Renal cortical epithelial cell (primary cell): ENCODE measurements around the gene CAMK2D. TPM values are rescaled to one million over a fixed set of nuclear protein-coding genes. Genes with fewer than 3 reads are reported as not detected.

Source experiments
- DNase-seq: peaks from one replicate; pipeline ENCODE4 v3.0.0-alpha.2; 2011; ENCODE audit warnings: low read depth
- total RNA-seq: library from RNA; depleted of rRNA; stranded (reverse); fragments of >200 nt; gene quantifications from 2 replicates; pipeline ENCODE4 v1.2.3, GENCODE V29; 2014

The CAMK2D gene
- total RNA-seq, 1 donor from 2014 or later = 50.1 TPM

GRCh38 chr4:113565702-113566012 lies 195.9 kb downstream of the CAMK2D start:
- DNase-seq = no peak

- no peak for DNase-seq
Observed at GRCh38 chr4:113564493-113564892, 197.0 kb downstream of the CAMK2D start.

GRCh38 chr4:113563691-113564378 lies 197.7 kb downstream of the CAMK2D start:
- DNase-seq = no peak

GRCh38 chr4:113561758-113562157 lies 199.8 kb downstream of the CAMK2D start:
- DNase-seq = no peak

- DNase-seq = no peak
Observed at GRCh38 chr4:113561092-113561491, 200.4 kb downstream of the CAMK2D start.

- DNase-seq = no peak
Observed at GRCh38 chr4:113560579-113560978, 201.0 kb downstream of the CAMK2D start.

- no peak for DNase-seq
Observed at GRCh38 chr4:113559947-113560346, 201.6 kb downstream of the CAMK2D start.

- DNase-seq = no peak
Observed at GRCh38 chr4:113556382-113557134, 205.0 kb downstream of the CAMK2D start.

- DNase-seq = no peak
Observed at GRCh38 chr4:113555868-113556267, 205.7 kb downstream of the CAMK2D start.

GRCh38 chr4:113553082-113553481 lies 208.5 kb downstream of the CAMK2D start:
- DNase-seq = no peak

GRCh38 chr4:113550510-113550909 lies 211.0 kb downstream of the CAMK2D start:
- no peak for DNase-seq

- DNase-seq = no peak
Observed at GRCh38 chr4:113548303-113548702, 213.2 kb downstream of the CAMK2D start.

- DNase-seq = peak; percentile 98
Observed at GRCh38 chr4:113547487-113548042, 214.0 kb downstream of the CAMK2D start.

GRCh38 chr4:113541933-113542332 lies 219.6 kb downstream of the CAMK2D start:
- peak; percentile 67 for DNase-seq

- no peak for DNase-seq
Observed at GRCh38 chr4:113540859-113541258, 220.7 kb downstream of the CAMK2D start.

- DNase-seq = peak; percentile 57
Observed at GRCh38 chr4:113539408-113539807, 222.1 kb downstream of the CAMK2D start.

GRCh38 chr4:113537628-113538027 lies 223.9 kb downstream of the CAMK2D start:
- no peak for DNase-seq

- no peak for DNase-seq
Observed at GRCh38 chr4:113537203-113537602, 224.3 kb downstream of the CAMK2D start.

GRCh38 chr4:113534711-113535110 lies 226.8 kb downstream of the CAMK2D start:
- no peak for DNase-seq

- DNase-seq = no peak
Observed at GRCh38 chr4:113531572-113531971, 230.0 kb downstream of the CAMK2D start.

- no peak for DNase-seq
Observed at GRCh38 chr4:113528395-113528794, 233.1 kb downstream of the CAMK2D start.

GRCh38 chr4:113525521-113525920 lies 236.0 kb downstream of the CAMK2D start:
- no peak for DNase-seq

- DNase-seq = no peak
Observed at GRCh38 chr4:113524505-113525186, 236.9 kb downstream of the CAMK2D start.
